GM12878 (cell line): ENCODE results near the gene STK26. TPM values are rescaled to one million over a fixed set of nuclear protein-coding genes. Genes with fewer than 3 reads are reported as not detected.

Experiments
- ATAC-seq: fragments of 200-7000 bp; cut with Tn5 transposase; 3 replicates; pipeline ENCODE4 v1.9.1; 2020; ENCODE audit warnings: mild to moderate bottlenecking, moderate library complexity
- BruUV-seq: library from RNA; stranded (reverse); fragments of 400-500 nt; replicated peaks from 2 replicates; lab custom pipeline; 2021; lab: Mats Ljungman, UMichigan
- CTCF ChIA-PET: fragments of 300-600 bp; sonication (Branson Sonifier 250); formaldehyde crosslinking; extraction: SDS; loops from one replicate; lab custom pipeline; 2021; ENCODE audit warnings: inconsistent platforms; lab: Yijun Ruan, JAX
- POLR2A ChIA-PET: fragments of 350-600 bp; formaldehyde crosslinking; extraction: SDS; loops from one replicate; lab custom pipeline; 2021; ENCODE audit warnings: inconsistent platforms; lab: Charles Lee
- RAD21 ChIA-PET: fragments of 300-600 bp; sonication (Branson Sonifier 250); formaldehyde crosslinking; loops from one replicate; lab custom pipeline; 2023; ENCODE audit warnings: antibody characterized with exemption; ENCODE audit not compliant: unreplicated experiment; lab: Charles Lee
- SMC1A ChIA-PET: fragments of 300-600 bp; sonication (Branson Sonifier 250); formaldehyde crosslinking; loops from one replicate; lab custom pipeline; 2023; ENCODE audit not compliant: unreplicated experiment, uncharacterized antibody; lab: Charles Lee
- DNase-seq: peaks from one replicate; pipeline ENCODE4 v3.0.0-alpha.2; 2011; ENCODE audit warnings: low read depth, low spot score
- FAIRE-seq: peaks from 3 replicates; lab custom pipeline; 2011; peaks lifted over from hg19 to GRCh38; lab: Jason Lieb, UNC
- H2AFZ ChIP-seq: 2 replicates; pipeline ENCODE4 v1.6.0; 2011; ENCODE audit warnings: low read depth, low read length, control low read depth; ENCODE audit not compliant: control insufficient read depth
- H3K27ac ChIP-seq: 2 replicates; pipeline ENCODE4 v1.5.1; 2011; ENCODE audit warnings: control low read depth; ENCODE audit not compliant: control insufficient read depth, insufficient read depth
- H3K27me3 ChIP-seq, 2 experiments: replicated peaks in 1 of 2; 2 replicates each; pipeline versions ENCODE4 v1.6.0 to v1.6.1; 2011; ENCODE audit warnings: low read length in 1 of 2; ENCODE audit not compliant: control insufficient read depth in 2 of 2, insufficient read depth in 2 of 2
- H3K36me3 ChIP-seq, 2 experiments: 2 replicates each; pipeline ENCODE4 v1.5.1; 2011; ENCODE audit warnings: low read length in 1 of 2; ENCODE audit not compliant: control insufficient read depth in 2 of 2, insufficient read depth in 2 of 2
- H3K4me1 ChIP-seq: 2 replicates; pipeline ENCODE4 v1.6.1; 2011; ENCODE audit warnings: mild to moderate bottlenecking, low read length, moderate library complexity, mixed read lengths; ENCODE audit not compliant: control insufficient read depth, insufficient read depth
- H3K4me2 ChIP-seq: 2 replicates; pipeline ENCODE4 v1.6.0; 2011; ENCODE audit warnings: control low read depth; ENCODE audit not compliant: control insufficient read depth, insufficient read depth
- H3K4me3 ChIP-seq: fragments of 200-600 bp; sonication (generic); 2 replicates; pipeline ENCODE4 v1.5.1; 2016
- H3K79me2 ChIP-seq: 2 replicates; pipeline ENCODE4 v1.6.0; 2011; ENCODE audit warnings: low read length; ENCODE audit not compliant: control insufficient read depth, insufficient read depth
- H3K9ac ChIP-seq: 2 replicates; pipeline ENCODE4 v1.8.0; 2011; ENCODE audit warnings: low read length, control low read depth, mixed read lengths; ENCODE audit not compliant: control insufficient read depth, insufficient read depth
- H3K9me3 ChIP-seq: replicated peaks from 3 replicates; pipeline ENCODE4 v1.5.1; 2011; ENCODE audit warnings: mild to moderate bottlenecking, low read length; ENCODE audit not compliant: control insufficient read depth, insufficient read depth
- H4K20me1 ChIP-seq: 2 replicates; pipeline ENCODE4 v1.6.0; 2011; ENCODE audit not compliant: control insufficient read depth, insufficient read depth
- CTCF ChIP-seq, 3 experiments: IDR thresholded peaks in 2 of 3; conservative IDR thresholded peaks in 1 of 3; 2 replicates each; pipeline ENCODE4 v1.5.1; 2011; ENCODE audit warnings: low read depth in 3 of 3, low read length in 3 of 3, mild to moderate bottlenecking in 3 of 3, control low read depth in 2 of 3, moderate library complexity in 2 of 3, inconsistent platforms in 1 of 3, mixed read lengths in 1 of 3; ENCODE audit not compliant: control insufficient read depth in 2 of 3, insufficient read depth in 1 of 3; ENCODE audit errors: extremely low read depth in 1 of 3
- CUX1 ChIP-seq: IDR thresholded peaks from 2 replicates; pipeline ENCODE4 v1.6.1; 2012; ENCODE audit warnings: improper control_type of control experiment, low read depth, low read length; ENCODE audit not compliant: insufficient replicate concordance
- MYB ChIP-seq: fragments of 150-350 bp; IDR thresholded peaks from 2 replicates; pipeline ENCODE4 v1.6.1; 2014; ENCODE audit warnings: mild to moderate bottlenecking, low read depth, low read length, borderline replicate concordance
- PBX3 ChIP-seq: IDR thresholded peaks from 2 replicates; pipeline ENCODE4 v1.6.1; 2011; ENCODE audit warnings: mild to moderate bottlenecking, low read depth, low read length, moderate library complexity; ENCODE audit not compliant: insufficient replicate concordance
- POLR2A ChIP-seq: IDR thresholded peaks from 2 replicates; pipeline ENCODE4 v1.6.1; 2011; ENCODE audit warnings: low read depth, mild to moderate bottlenecking, low read length
- SP1 ChIP-seq: IDR thresholded peaks from one replicate; pipeline ENCODE4 v1.6.1; 2011; ENCODE audit warnings: low read depth, low read length
- TARDBP ChIP-seq: IDR thresholded peaks from 2 replicates; pipeline ENCODE4 v1.6.1; 2016; ENCODE audit warnings: borderline replicate concordance
- ZBTB33 ChIP-seq: fragments of 450-650 bp; IDR thresholded peaks from 2 replicates; pipeline ENCODE4 v1.6.1; 2017; ENCODE audit warnings: mild to moderate bottlenecking
- WGBS: methylation state at CpG from one replicate; pipeline ENCODE4 v1.1.6; 2016; ENCODE audit warnings: low lambda C conversion rate; ENCODE audit not compliant: insufficient replicate concordance, insufficient coverage; ENCODE audit errors: missing lambda C conversion rate; 5-methylcytosine and 5-hydroxymethylcytosine counted together
- in situ Hi-C: fragments of 300-500 bp; cut with MboI; formaldehyde crosslinking; loops from 9 replicates; pipeline ENCODE4 v1.14.3; 2018; ENCODE audit warnings: mixed read lengths
- intact Hi-C: fragments of 100-400 bp; cut with micrococcal nuclease; formaldehyde crosslinking; loops from one replicate; pipeline ENCODE4 v1.14.2; 2022; ENCODE audit not compliant: unreplicated experiment
- polyA plus RNA-seq, 11 experiments: library from polyadenylated mRNA; depleted of rRNA in 4 of 11; unstranded in 6 of 11; stranded (reverse) in 5 of 11; fragments of >200 nt; fragmentation: Nextera tagmentation in 4 of 11; fragmentation: Illumina TruSeq in 1 of 11; extraction: Ambion mirVana in 4 of 11; extraction: Trizol in 1 of 11; gene quantifications; 1 replicate in 1 of 11; 2 replicates in 10 of 11; pipeline versions ENCODE4 v1.2.1 to v1.2.3, GENCODE V29; 2011 to 2016; ENCODE audit warnings: inconsistent platforms in 2 of 11, missing spikeins in 2 of 11, low read depth in 1 of 11
- total RNA-seq, 4 experiments: library from RNA; depleted of rRNA in 3 of 4; stranded (reverse); fragments of >200 nt in 3 of 4; fragmentation: Illumina TruSeq in 1 of 4; extraction: Trizol in 1 of 4; gene quantifications; 2 replicates each; pipeline versions ENCODE4 v1.2.1 to v1.2.3, GENCODE V29; 2013 to 2021

STK26 gene
- total and polyA plus RNA-seq, 10 of the 15 experiments (the other 5 are each of a cell fraction or from before 2014, with no cell fraction given), result 30.4 to 78.6 (median 58.8) TPM

GRCh38 chrX:132016628-132017430 is 6.3 kb upstream of the STK26 start:
- WGBS, result 35% methylated on average over 1 of the region's 2 CpGs
- SMC1A ChIA-PET, result interaction anchor here (0.6 to 2.1 kb wide), 5 partner anchors 23 to 62 kb away, joined by 3 to 9 read pairs (median 3); no protein-coding TSS in a partner anchor
- BruUV-seq, result no TSS peak
- no peaks in the 10 kb centered on the region for H3K79me2 ChIP-seq
- H2AFZ ChIP-seq, result no peak overlapping the region
- H3K9ac ChIP-seq, result no peak overlapping the region
- DNase-seq (no peak), ATAC-seq (no peak), FAIRE-seq (no peak)
- H3K27ac ChIP-seq, result no peak overlapping the region
- no peak overlapping the region for H3K4me2 ChIP-seq
- no peaks in the 10 kb centered on the region for H4K20me1 ChIP-seq
- RAD21 ChIA-PET, result no interaction called here
- H3K4me1 ChIP-seq, result no peaks in the 10 kb centered on the region
- in situ Hi-C loops (no loop called here), intact Hi-C loops (no loop called here)
- TF ChIP-seq TARDBP, result no peak
- TF ChIP-seq MYB, result no peak
- no peak for TF ChIP-seq SP1
- TF ChIP-seq PBX3, result no peak
- no peak for TF ChIP-seq CUX1
- no peak for TF ChIP-seq CTCF (IDR thresholded peaks at IDR 0.05 in 2 of 3, conservative IDR thresholded peaks at IDR 0.05 in 1 of 3; ENCODE audit: control insufficient read depth in 2 of 3, extremely low read depth in 1 of 3, insufficient read depth in 1 of 3, low read depth in 3 of 3, low read length in 3 of 3)
- TF ChIP-seq POLR2A, result no peak
- TF ChIP-seq ZBTB33, result no peak
- no peaks in the 10 kb centered on the region for H3K9me3 ChIP-seq
- no peak overlapping the region for H3K4me3 ChIP-seq
- POLR2A ChIA-PET, result interaction anchor here (0.7 kb wide), 1 partner anchor 117 kb away, joined by 5 read pairs; no protein-coding TSS in a partner anchor
- no peaks in the 10 kb centered on the region for H3K36me3 ChIP-seq
- CTCF ChIA-PET, result interaction anchor here (1.0 kb wide), 1 partner anchor 76 kb away, joined by 3 read pairs; no protein-coding TSS in a partner anchor
- no peaks in the 10 kb centered on the region for H3K27me3 ChIP-seq
